Stimulated activated CD4-positive, alpha-beta T cell treated with anti-CD3 and anti-CD28 coated beads, TNF-alpha, amount 100 ng/mL, for 4 hours (primary cell): ENCODE results near the gene ZNF91.
"Not testable (repeated sequence)": the region's sequence is repeated elsewhere in the genome, so short reads cannot be mapped to it uniquely, and the experiment has no call there.

Experiments used
- DNase-seq, 3 experiments: peaks; one replicate each; pipeline ENCODE4 v3.0.0-alpha.2; 2020; ENCODE audit warnings: low read depth in 3 of 3

Gene ZNF91

DNA sequence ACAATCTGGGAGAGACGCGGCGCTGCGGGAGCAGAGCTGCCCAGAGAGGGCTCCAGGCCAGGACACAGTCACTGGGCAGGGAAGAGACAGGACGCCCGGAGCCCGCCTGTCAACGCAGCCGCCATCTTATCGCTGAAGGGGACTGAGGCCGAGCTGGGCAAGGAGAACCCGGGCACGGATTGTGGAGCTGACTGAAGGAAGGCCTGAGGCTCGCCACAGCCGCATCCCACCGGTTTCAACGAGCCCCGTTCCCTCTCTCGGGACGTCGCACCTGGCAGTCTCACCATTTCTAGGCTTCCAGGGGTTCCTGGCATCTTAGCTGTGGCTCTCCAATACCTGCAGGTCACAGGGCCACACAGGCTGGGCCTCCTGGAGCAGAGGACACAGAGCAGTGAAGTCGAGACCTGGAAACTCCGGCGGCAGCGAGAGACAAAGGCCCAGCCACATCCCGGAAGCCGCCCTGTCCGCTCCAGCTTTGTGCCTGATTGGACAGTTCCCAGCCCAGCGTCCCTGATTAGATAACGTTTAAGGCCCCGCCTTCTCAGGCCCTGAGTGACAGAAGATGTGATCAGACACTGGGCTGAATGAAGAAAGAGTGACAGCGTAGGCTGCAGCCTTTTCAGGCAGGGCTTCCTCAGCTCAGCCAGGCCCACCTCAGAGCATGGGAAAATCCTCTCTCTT lies at the start of gene ZNF91:
ZNF91 (minus strand) TSS at position 431 of the 681 bp plus-strand sequence; CDS start at position 314, 117 bp downstream.
- DNase-seq, result peak; percentile 70 to 85 (median 82)

GRCh38 chr19:23440791-23441190 lies 45.5 kb upstream of the ZNF91 start:
- no peak for DNase-seq

- no peak for DNase-seq
These were observed 44.9 kb upstream of the ZNF91 start for GRCh38 chr19:23440207-23440606.

DNA sequence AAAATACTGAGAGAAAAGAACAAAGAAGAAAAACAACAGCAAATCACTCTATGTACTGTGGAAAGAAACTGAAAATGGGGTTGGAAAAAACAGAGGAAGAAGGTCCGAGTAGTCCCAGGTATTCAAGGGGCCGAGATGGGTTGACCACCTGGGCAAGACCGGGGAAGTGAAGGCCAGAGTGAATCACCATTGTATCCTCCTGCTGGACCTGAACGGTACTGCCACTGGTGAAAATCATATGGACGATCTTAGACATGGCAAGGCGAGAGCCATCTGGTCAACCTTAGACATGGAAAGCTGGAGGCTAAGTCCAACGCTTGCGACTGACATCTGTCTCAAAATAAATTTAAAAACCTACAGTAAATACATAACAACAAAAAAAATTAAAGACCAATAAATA lies 44.4 kb upstream of the ZNF91 start:
- no peak for DNase-seq

- DNase-seq, result no peak
These were observed 42.6 kb upstream of the ZNF91 start for GRCh38 chr19:23437901-23438300.

DNA sequence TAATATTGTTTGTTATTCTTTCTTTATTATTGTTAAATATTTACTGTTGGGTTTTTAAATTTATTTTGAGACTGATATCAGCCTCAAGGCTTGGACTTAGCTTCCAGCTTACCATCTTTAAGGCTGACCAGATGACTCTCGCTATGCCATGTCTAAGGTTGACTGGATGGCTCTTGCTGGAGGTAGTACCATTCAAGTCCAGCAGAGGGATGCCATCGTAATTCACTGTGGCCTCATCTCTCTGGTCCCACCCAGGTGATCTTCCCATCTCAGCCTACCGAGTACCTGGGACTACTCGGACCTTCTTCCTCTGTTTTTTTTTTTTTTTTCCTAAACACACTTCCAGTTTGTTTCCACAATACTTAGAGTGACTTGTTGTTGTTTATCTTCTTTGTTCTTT lies 41.7 kb upstream of the ZNF91 start:
- DNase-seq, result no peak

DNA sequence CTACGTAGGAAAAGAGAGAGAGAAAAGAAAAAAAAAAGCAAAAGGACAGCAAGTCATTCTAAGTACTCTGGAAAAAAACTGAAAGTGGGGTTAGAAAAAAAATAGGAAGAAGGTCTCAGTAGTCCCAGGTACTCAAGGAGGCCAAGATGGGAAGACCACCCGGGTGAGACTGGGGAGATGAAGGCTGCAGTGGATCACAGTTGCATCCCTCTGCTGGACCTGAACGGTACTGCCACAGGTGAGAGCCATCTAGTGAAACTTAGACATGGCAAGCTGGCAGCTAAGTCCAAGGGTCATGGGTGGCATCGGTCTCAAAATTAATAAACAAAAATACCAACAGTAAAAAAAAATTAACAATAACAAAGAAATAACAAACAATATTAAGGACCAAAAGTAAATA lies 41.0 kb upstream of the ZNF91 start:
- no peak for DNase-seq

DNA sequence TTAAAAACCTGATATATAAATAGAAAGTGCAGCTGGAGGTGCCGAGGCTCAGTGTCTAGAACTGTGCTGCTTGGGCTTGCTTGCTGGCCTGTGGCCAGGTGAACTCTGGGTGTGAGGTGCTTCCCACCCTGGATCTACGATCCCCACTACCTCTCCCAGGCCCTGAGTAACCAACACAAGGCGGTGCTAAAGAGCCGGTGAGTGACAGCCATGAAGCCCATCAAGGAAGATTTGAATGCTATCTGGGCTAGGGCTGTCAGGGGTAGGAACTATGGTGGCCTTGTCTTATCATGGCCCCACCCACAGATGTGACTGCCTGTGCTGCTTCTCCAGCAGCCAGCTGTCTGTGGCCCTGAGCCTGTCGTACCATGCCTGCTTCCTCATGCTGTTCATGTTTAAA lies 25.6 kb upstream of the ZNF91 start:
- DNase-seq, result no peak

- DNase-seq, result not testable (repeated sequence)
These were observed 24.0 kb upstream of the ZNF91 start for GRCh38 chr19:23419261-23419660.

GRCh38 chr19:23415561-23416191 lies 20.4 kb upstream of the ZNF91 start:
- no peak for DNase-seq

GRCh38 chr19:23415034-23415433 lies 19.8 kb upstream of the ZNF91 start:
- DNase-seq, result no peak

DNA sequence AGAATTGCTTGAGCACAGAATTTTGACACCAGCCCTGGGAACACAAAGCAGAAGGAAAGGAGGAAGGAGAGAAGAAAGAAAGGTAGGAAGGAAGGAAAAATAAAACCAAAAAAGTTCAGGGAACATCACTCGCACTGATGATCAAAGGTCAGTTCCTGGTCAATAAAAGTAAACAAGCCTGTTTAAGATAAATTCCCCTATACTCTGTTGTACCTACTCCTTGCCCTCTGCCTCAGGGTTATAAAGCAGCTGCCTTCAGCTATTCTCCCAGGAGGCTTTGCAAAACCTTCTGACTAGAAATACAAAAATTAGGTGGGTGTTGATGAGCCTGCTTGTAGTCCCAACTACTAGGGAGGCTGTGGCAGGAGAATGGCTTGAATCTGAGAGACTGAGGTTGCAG lies 14.9 kb upstream of the ZNF91 start:
- no peak for DNase-seq

GRCh38 chr19:23409392-23410048 lies 14.2 kb upstream of the ZNF91 start:
- DNase-seq, result no peak

DNA sequence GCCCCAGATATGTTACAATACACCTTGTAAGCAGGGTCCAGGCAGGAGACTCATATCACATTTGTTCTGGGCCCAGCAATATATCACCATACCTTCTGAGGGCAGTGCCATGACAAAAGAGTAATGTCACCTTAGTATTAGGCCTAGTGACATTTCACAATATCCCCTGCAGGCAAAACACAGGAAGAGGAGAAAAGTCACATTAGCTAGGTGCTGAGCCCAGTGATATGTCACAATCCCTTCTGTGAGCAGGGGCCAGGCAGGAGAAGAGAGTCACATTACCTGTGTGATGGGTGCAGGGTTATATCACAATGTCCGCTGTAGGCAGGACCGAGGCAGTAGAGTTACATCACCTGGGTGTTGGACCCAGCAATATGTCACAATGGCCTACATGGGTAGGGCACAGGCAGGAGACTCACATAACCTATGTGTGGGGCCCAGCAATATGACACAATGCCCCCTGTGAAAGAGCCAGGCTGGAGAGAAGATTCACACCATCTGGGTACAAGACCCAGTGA lies 12.4 kb upstream of the ZNF91 start:
- no peak for DNase-seq

DNA sequence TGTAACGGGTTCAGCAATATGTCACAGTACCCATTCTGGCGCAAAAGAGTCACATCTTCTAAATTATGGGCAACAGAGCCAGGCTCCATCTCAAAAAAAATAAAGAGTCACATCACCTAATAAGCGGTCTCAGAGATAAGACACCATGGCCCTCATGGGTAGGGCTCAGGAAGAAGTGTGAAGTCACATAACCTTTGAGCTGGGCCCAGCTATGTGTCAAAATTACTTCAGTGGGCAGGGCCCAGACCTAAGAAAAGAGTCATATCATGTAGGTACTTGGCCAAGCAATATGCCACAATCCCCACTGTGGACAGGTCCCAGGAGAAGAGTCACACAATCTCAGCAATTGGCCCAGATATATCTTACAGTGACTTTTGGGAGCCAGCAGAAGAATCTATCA lies 11.4 kb upstream of the ZNF91 start:
- no peak for DNase-seq

DNA sequence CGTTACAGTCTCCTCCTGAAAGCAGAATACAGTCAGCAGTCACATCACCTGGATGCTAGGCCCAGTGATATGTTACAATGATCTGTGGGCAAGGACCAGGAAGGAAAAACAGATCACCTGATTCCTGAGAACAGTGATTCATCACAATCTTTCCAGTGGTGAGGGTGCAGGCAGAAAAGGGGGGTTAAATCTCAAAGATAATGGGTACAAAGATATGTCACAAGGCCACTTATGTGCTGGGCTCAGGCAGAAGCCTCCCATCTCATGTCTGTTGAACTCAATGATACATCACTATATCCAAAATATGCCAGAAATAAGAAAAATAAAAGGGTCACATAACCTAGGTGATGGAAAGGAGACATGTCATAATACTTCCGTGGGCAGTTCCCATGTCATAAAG lies 10.8 kb upstream of the ZNF91 start:
- no peak for DNase-seq

GRCh38 chr19:23404676-23405075 lies 9.4 kb upstream of the ZNF91 start:
- no peak for DNase-seq

DNA sequence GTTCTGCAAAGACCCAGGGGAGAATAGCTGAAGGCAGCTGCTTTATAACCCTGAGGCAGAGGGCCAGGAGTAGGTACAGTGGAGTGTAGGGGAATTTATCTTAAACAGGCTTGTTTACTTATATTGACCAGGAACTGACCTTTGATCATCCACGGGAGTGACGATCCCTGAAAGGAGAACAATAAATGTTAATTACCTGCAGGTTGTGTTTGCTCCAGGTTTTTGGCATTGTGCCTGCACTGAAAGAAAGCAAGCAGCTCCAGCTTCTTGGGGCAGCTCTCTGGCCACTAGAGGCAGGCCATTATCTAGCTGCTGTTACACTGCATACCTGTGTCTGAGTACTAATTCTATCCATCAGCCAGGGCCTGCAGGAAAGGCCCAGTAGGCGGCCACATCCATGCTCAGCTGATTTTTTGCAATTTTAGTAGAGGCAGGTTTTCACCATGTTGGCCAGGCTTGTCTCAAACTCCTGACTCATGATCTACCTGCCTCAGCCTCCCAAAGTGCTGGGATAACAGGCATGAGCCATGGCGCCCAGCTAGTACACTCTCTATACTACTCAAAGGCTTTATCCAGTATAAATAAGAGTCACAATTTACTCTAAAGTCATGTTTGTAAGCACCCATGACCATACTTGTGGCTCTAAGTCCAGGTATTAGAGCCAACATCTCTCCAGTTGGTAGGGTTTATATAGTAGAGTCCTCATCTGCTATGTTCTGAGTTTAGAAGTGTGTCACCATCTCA lies 8.5 kb upstream of the ZNF91 start:
- no peak for DNase-seq

DNA sequence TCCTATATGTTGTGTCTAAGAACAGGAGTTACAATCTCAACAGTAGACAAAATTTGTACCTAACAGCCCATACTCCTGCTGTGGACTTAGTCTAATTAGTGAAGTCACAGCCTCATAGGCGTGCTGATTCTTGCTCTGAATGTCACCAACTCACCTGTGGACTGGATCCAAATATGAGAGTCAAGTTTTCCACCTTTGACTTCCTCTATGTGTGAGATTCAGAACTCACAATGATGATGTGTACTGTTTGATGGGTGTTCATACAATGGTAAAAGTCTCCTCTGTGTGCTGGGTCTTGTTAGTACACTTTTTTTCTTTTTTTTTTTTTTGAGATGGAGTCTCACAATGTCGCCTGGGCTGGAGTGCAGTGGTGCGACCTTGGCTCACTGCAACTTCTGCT lies 7.8 kb upstream of the ZNF91 start:
- DNase-seq, result no peak

- DNase-seq, result no peak
These were observed 7.1 kb upstream of the ZNF91 start for GRCh38 chr19:23402388-23402787.

- no peak for DNase-seq
These were observed 5.9 kb upstream of the ZNF91 start for GRCh38 chr19:23401086-23401610.

- DNase-seq, result no peak
These were observed 4.2 kb upstream of the ZNF91 start for GRCh38 chr19:23399443-23399842.
